ENCODE data around the gene RBPMS2.
"Not testable (repeated sequence)": the region's sequence is repeated elsewhere in the genome, so short reads cannot be mapped to it uniquely, and the experiment has no call there.

Gene RBPMS2

GRCh38 chr15:64775551-64776401, at the start of gene RBPMS2:
RBPMS2 (minus strand) TSS chr15:64775589; CDS start chr15:64775319, 270 bp downstream.
- no peak for DNase-seq (ENCODE audit: low read depth, low spot score)

- DNase-seq (ENCODE audit: low read depth, low spot score), result no peak
Observed at GRCh38 chr15:64824929-64825430, 49.6 kb upstream of the RBPMS2 start.

- DNase-seq (ENCODE audit: low read depth, low spot score), result no peak
Observed at GRCh38 chr15:64816452-64816851, 41.1 kb upstream of the RBPMS2 start.

- DNase-seq (ENCODE audit: low read depth, low spot score), result not testable (repeated sequence)
Observed at GRCh38 chr15:64814965-64815364, 39.6 kb upstream of the RBPMS2 start.

- DNase-seq (ENCODE audit: low read depth, low spot score), result not testable (repeated sequence)
Observed at GRCh38 chr15:64814283-64814682, 38.9 kb upstream of the RBPMS2 start.

GRCh38 chr15:64813075-64813474, 37.7 kb upstream of the RBPMS2 start:
- DNase-seq (ENCODE audit: low read depth, low spot score), result no peak

- no peak for DNase-seq (ENCODE audit: low read depth, low spot score)
Observed at GRCh38 chr15:64810497-64811326, 35.3 kb upstream of the RBPMS2 start.

- no peak for DNase-seq (ENCODE audit: low read depth, low spot score)
Observed at GRCh38 chr15:64809649-64810496, 34.5 kb upstream of the RBPMS2 start.

GRCh38 chr15:64808785-64809453, 33.5 kb upstream of the RBPMS2 start:
- DNase-seq (ENCODE audit: low read depth, low spot score), result no peak

- DNase-seq (ENCODE audit: low read depth, low spot score), result no peak
Observed at GRCh38 chr15:64807751-64808222, 32.4 kb upstream of the RBPMS2 start.

GRCh38 chr15:64807051-64807749, 31.8 kb upstream of the RBPMS2 start:
- no peak for DNase-seq (ENCODE audit: low read depth, low spot score)

- DNase-seq (ENCODE audit: low read depth, low spot score), result no peak
Observed at GRCh38 chr15:64806509-64806908, 31.1 kb upstream of the RBPMS2 start.

- no peak for DNase-seq (ENCODE audit: low read depth, low spot score)
Observed at GRCh38 chr15:64804619-64805018, 29.2 kb upstream of the RBPMS2 start.

- DNase-seq (ENCODE audit: low read depth, low spot score), result no peak
Observed at GRCh38 chr15:64803526-64803925, 28.1 kb upstream of the RBPMS2 start.

- no peak for DNase-seq (ENCODE audit: low read depth, low spot score)
Observed at GRCh38 chr15:64800476-64800875, 25.1 kb upstream of the RBPMS2 start.

GRCh38 chr15:64798905-64799304, 23.5 kb upstream of the RBPMS2 start:
- not testable (repeated sequence) for DNase-seq (ENCODE audit: low read depth, low spot score)

- DNase-seq (ENCODE audit: low read depth, low spot score), result not testable (repeated sequence)
Observed at GRCh38 chr15:64795921-64796320, 20.5 kb upstream of the RBPMS2 start.

- DNase-seq (ENCODE audit: low read depth, low spot score), result not testable (repeated sequence)
Observed at GRCh38 chr15:64795299-64795698, 19.9 kb upstream of the RBPMS2 start.

GRCh38 chr15:64792282-64792681, 16.9 kb upstream of the RBPMS2 start:
- DNase-seq (ENCODE audit: low read depth, low spot score), result no peak

GRCh38 chr15:64791401-64791800, 16.0 kb upstream of the RBPMS2 start:
- DNase-seq (ENCODE audit: low read depth, low spot score), result no peak
